ENCODE data around the gene LEP. TPM values are rescaled to one million over a fixed set of nuclear protein-coding genes. Genes with fewer than 3 reads are reported as not detected.

LEP gene
- total and polyA plus RNA-seq, 2 donors (not counting 1 experiment from before 2014, with no cell fraction given) = not detected

DNA sequence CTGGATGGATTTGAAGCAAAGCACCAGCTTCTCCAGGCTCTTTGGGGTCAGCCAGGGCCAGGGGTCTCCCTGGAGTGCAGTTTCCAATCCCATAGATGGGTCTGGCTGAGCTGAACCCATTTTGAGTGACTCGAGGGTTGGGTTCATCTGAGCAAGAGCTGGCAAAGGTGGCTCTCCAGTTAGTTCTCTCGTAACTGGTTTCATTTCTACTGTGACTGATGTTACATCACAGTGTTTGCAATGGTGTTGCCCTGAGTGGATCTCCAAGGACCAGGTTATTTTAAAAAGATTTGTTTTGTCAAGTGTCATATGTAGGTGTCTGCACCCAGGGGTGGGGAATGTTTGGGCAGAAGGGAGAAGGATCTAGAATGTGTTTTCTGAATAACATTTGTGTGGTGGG, 14.2 kb downstream of the LEP start:
- Histone ChIP-seq H3K4me2 (replicated peaks; ENCODE audit: low read depth, low read length, poor library complexity, severe bottlenecking) (no peak overlapping the region), H3K79me2 (ENCODE audit: control insufficient read depth, insufficient read depth, low read length) (no peaks in the 10 kb centered on the region), H3K4me3 (ENCODE audit: control extremely low read depth in 1 of 5, extremely low read depth in 1 of 5, insufficient read depth in 1 of 5, low read depth in 2 of 5, low read length in 4 of 5) (no peak overlapping the region), H3K27me3 (replicated peaks in 1 of 4; ENCODE audit: control extremely low read depth in 1 of 4, control insufficient read depth in 3 of 4, insufficient read depth in 4 of 4, low read length in 3 of 4) (peaks cover 0 to 3% (median 0%) of the 10 kb centered on the region in 4 experiments), H3K4me1 (ENCODE audit: control insufficient read depth in 2 of 2, insufficient read depth in 2 of 2, low read length in 2 of 2) (no peaks in the 10 kb centered on the region), H3K9me3 (ENCODE audit: control extremely low read depth in 1 of 3, control insufficient read depth in 2 of 3, insufficient read depth in 1 of 3, low read length in 2 of 3) (no peaks in the 10 kb centered on the region), H3K27ac (ENCODE audit: low read length in 2 of 2) (no peak overlapping the region), H3K9ac (ENCODE audit: low read length) (no peak overlapping the region), H4K20me1 (ENCODE audit: control insufficient read depth, insufficient read depth, low read length, poor library complexity, severe bottlenecking) (no peaks in the 10 kb centered on the region), H2AFZ (ENCODE audit: insufficient read depth, low read depth, low read length, poor library complexity, severe bottlenecking) (no peak overlapping the region), H3K36me3 (replicated peaks in 1 of 2; ENCODE audit: control extremely low read depth in 1 of 2, control insufficient read depth in 1 of 2, extremely low read depth in 1 of 2, insufficient read depth in 2 of 2, low read length in 1 of 2) (no peaks in the 10 kb centered on the region)
- ChIA-PET POLR2A (no interaction called here), CTCF (no interaction called here)
- Mint-ChIP-seq H3K9me3 (ENCODE audit: insufficient read depth) (no peaks in the 10 kb centered on the region), H3K27ac (no peak overlapping the region), H3K27me3 (peaks cover 9% of the 10 kb centered on the region), H3K4me1 (no peaks in the 10 kb centered on the region), H3K4me3 (no peak overlapping the region)
- TF ChIP-seq, protein P1, sequence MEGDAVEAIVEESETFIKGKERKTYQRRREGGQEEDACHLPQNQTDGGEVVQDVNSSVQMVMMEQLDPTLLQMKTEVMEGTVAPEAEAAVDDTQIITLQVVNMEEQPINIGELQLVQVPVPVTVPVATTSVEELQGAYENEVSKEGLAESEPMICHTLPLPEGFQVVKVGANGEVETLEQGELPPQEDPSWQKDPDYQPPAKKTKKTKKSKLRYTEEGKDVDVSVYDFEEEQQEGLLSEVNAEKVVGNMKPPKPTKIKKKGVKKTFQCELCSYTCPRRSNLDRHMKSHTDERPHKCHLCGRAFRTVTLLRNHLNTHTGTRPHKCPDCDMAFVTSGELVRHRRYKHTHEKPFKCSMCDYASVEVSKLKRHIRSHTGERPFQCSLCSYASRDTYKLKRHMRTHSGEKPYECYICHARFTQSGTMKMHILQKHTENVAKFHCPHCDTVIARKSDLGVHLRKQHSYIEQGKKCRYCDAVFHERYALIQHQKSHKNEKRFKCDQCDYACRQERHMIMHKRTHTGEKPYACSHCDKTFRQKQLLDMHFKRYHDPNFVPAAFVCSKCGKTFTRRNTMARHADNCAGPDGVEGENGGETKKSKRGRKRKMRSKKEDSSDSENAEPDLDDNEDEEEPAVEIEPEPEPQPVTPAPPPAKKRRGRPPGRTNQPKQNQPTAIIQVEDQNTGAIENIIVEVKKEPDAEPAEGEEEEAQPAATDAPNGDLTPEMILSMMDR (IDR thresholded peaks at IDR 0.05) = no peak
- no peak for TF ChIP-seq EZH2 (IDR thresholded peaks at IDR 0.05; ENCODE audit: borderline replicate concordance, insufficient read depth, low read depth, low read length, poor library complexity, severe bottlenecking)
- ATAC-seq (ENCODE audit: low read depth) (no peak), DNase-seq (no peak)
- intact Hi-C loops (cut with micrococcal nuclease) = no loop called here
- WGBS (ENCODE audit: insufficient coverage) = 77% methylated on average over 2 of the region's 2 CpGs

GRCh38 chr7:128257458-128257857, 16.4 kb downstream of the LEP start:
- H3K4me1 ChIP-seq (ENCODE audit: control insufficient read depth in 2 of 2, insufficient read depth in 2 of 2, low read length in 2 of 2) = no peaks in the 10 kb centered on the region
- Mint-ChIP-seq H3K9me3 (ENCODE audit: insufficient read depth) (no peaks in the 10 kb centered on the region), H3K4me1 (no peaks in the 10 kb centered on the region), H3K4me3 (no peak overlapping the region), H3K27me3 (peaks cover 18% of the 10 kb centered on the region), H3K27ac (no peak overlapping the region)
- no peaks in the 10 kb centered on the region for H4K20me1 ChIP-seq (ENCODE audit: control insufficient read depth, insufficient read depth, low read length, poor library complexity, severe bottlenecking)
- H3K27me3 ChIP-seq (replicated peaks in 1 of 4; ENCODE audit: control extremely low read depth in 1 of 4, control insufficient read depth in 3 of 4, insufficient read depth in 4 of 4, low read length in 3 of 4) = peaks cover 0 to 4% (median 0%) of the 10 kb centered on the region in 4 experiments
- ATAC-seq (ENCODE audit: low read depth) = no peak
- no peaks in the 10 kb centered on the region for H3K36me3 ChIP-seq (replicated peaks in 1 of 2; ENCODE audit: control extremely low read depth in 1 of 2, control insufficient read depth in 1 of 2, extremely low read depth in 1 of 2, insufficient read depth in 2 of 2, low read length in 1 of 2)
- H3K27ac ChIP-seq (ENCODE audit: low read length in 2 of 2) = no peak overlapping the region
- intact Hi-C loops (cut with micrococcal nuclease) = no loop called here
- ChIA-PET POLR2A (no interaction called here), CTCF (no interaction called here)
- DNase-seq = no peak
- WGBS (ENCODE audit: insufficient coverage) = 87% methylated on average over 3 of the region's 14 CpGs
- H3K9ac ChIP-seq (ENCODE audit: low read length) = no peak overlapping the region
- H3K79me2 ChIP-seq (ENCODE audit: control insufficient read depth, insufficient read depth, low read length) = no peaks in the 10 kb centered on the region
- H3K4me3 ChIP-seq (ENCODE audit: control extremely low read depth in 1 of 5, extremely low read depth in 1 of 5, insufficient read depth in 1 of 5, low read depth in 2 of 5, low read length in 4 of 5) = no peak overlapping the region
- no peak for TF ChIP-seq EZH2 (IDR thresholded peaks at IDR 0.05; ENCODE audit: borderline replicate concordance, insufficient read depth, low read depth, low read length, poor library complexity, severe bottlenecking)
- TF ChIP-seq, protein P1 (IDR thresholded peaks at IDR 0.05) = no peak
- H2AFZ ChIP-seq (ENCODE audit: insufficient read depth, low read depth, low read length, poor library complexity, severe bottlenecking) = no peak overlapping the region
- no peaks in the 10 kb centered on the region for H3K9me3 ChIP-seq (ENCODE audit: control extremely low read depth in 1 of 3, control insufficient read depth in 2 of 3, insufficient read depth in 1 of 3, low read length in 2 of 3)
- H3K4me2 ChIP-seq (replicated peaks; ENCODE audit: low read depth, low read length, poor library complexity, severe bottlenecking) = no peak overlapping the region

All from B cell (primary cell).